GM12878 (cell line): ENCODE measurements around the gene SANBR. TPM values are rescaled to one million over a fixed set of nuclear protein-coding genes. Genes with fewer than 3 reads are reported as not detected.

ENCODE experiments used
- ATAC-seq: fragments of 200-7000 bp; cut with Tn5 transposase; 3 replicates; pipeline ENCODE4 v1.9.1; 2020; ENCODE audit warnings: mild to moderate bottlenecking, moderate library complexity
- BruUV-seq: library from RNA; stranded (reverse); fragments of 400-500 nt; replicated peaks from 2 replicates; lab custom pipeline; 2021; lab: Mats Ljungman, UMichigan
- CTCF ChIA-PET: fragments of 300-600 bp; sonication (Branson Sonifier 250); formaldehyde crosslinking; extraction: SDS; loops from one replicate; lab custom pipeline; 2021; ENCODE audit warnings: inconsistent platforms; lab: Yijun Ruan, JAX
- POLR2A ChIA-PET: fragments of 350-600 bp; formaldehyde crosslinking; extraction: SDS; loops from one replicate; lab custom pipeline; 2021; ENCODE audit warnings: inconsistent platforms; lab: Charles Lee
- RAD21 ChIA-PET: fragments of 300-600 bp; sonication (Branson Sonifier 250); formaldehyde crosslinking; loops from one replicate; lab custom pipeline; 2023; ENCODE audit warnings: antibody characterized with exemption; ENCODE audit not compliant: unreplicated experiment; lab: Charles Lee
- SMC1A ChIA-PET: fragments of 300-600 bp; sonication (Branson Sonifier 250); formaldehyde crosslinking; loops from one replicate; lab custom pipeline; 2023; ENCODE audit not compliant: unreplicated experiment, uncharacterized antibody; lab: Charles Lee
- DNase-seq: peaks from one replicate; pipeline ENCODE4 v3.0.0-alpha.2; 2011; ENCODE audit warnings: low read depth, low spot score
- FAIRE-seq: peaks from 3 replicates; lab custom pipeline; 2011; peaks lifted over from hg19 to GRCh38; lab: Jason Lieb, UNC
- H2AFZ ChIP-seq: 2 replicates; pipeline ENCODE4 v1.6.0; 2011; ENCODE audit warnings: low read depth, low read length, control low read depth; ENCODE audit not compliant: control insufficient read depth
- H3K27ac ChIP-seq: 2 replicates; pipeline ENCODE4 v1.5.1; 2011; ENCODE audit warnings: control low read depth; ENCODE audit not compliant: control insufficient read depth, insufficient read depth
- H3K27me3 ChIP-seq, 2 experiments: replicated peaks in 1 of 2; 2 replicates each; pipeline versions ENCODE4 v1.6.0 to v1.6.1; 2011; ENCODE audit warnings: low read length in 1 of 2; ENCODE audit not compliant: control insufficient read depth in 2 of 2, insufficient read depth in 2 of 2
- H3K36me3 ChIP-seq, 2 experiments: 2 replicates each; pipeline ENCODE4 v1.5.1; 2011; ENCODE audit warnings: low read length in 1 of 2; ENCODE audit not compliant: control insufficient read depth in 2 of 2, insufficient read depth in 2 of 2
- H3K4me1 ChIP-seq: 2 replicates; pipeline ENCODE4 v1.6.1; 2011; ENCODE audit warnings: mild to moderate bottlenecking, low read length, moderate library complexity, mixed read lengths; ENCODE audit not compliant: control insufficient read depth, insufficient read depth
- H3K4me2 ChIP-seq: 2 replicates; pipeline ENCODE4 v1.6.0; 2011; ENCODE audit warnings: control low read depth; ENCODE audit not compliant: control insufficient read depth, insufficient read depth
- H3K4me3 ChIP-seq: fragments of 200-600 bp; sonication (generic); 2 replicates; pipeline ENCODE4 v1.5.1; 2016
- H3K79me2 ChIP-seq: 2 replicates; pipeline ENCODE4 v1.6.0; 2011; ENCODE audit warnings: low read length; ENCODE audit not compliant: control insufficient read depth, insufficient read depth
- H3K9ac ChIP-seq: 2 replicates; pipeline ENCODE4 v1.8.0; 2011; ENCODE audit warnings: low read length, control low read depth, mixed read lengths; ENCODE audit not compliant: control insufficient read depth, insufficient read depth
- H3K9me3 ChIP-seq: replicated peaks from 3 replicates; pipeline ENCODE4 v1.5.1; 2011; ENCODE audit warnings: mild to moderate bottlenecking, low read length; ENCODE audit not compliant: control insufficient read depth, insufficient read depth
- H4K20me1 ChIP-seq: 2 replicates; pipeline ENCODE4 v1.6.0; 2011; ENCODE audit not compliant: control insufficient read depth, insufficient read depth
- MEF2B ChIP-seq: fragments of 450-650 bp; IDR thresholded peaks from 2 replicates; pipeline ENCODE4 v1.6.1; 2018; ENCODE audit warnings: mild to moderate bottlenecking, moderate library complexity; ENCODE audit not compliant: partially characterized antibody, poor library complexity, severe bottlenecking
- POLR2A ChIP-seq: IDR thresholded peaks from 2 replicates; pipeline ENCODE4 v1.6.1; 2011; ENCODE audit warnings: low read depth, mild to moderate bottlenecking, low read length
- TCF7 ChIP-seq: IDR thresholded peaks from 2 replicates; pipeline ENCODE4 v1.6.1; 2014; ENCODE audit warnings: antibody characterized with exemption, borderline replicate concordance
- WGBS: methylation state at CpG from one replicate; pipeline ENCODE4 v1.1.6; 2016; ENCODE audit warnings: low lambda C conversion rate; ENCODE audit not compliant: insufficient replicate concordance, insufficient coverage; ENCODE audit errors: missing lambda C conversion rate; 5-methylcytosine and 5-hydroxymethylcytosine counted together
- in situ Hi-C: fragments of 300-500 bp; cut with MboI; formaldehyde crosslinking; loops from 9 replicates; pipeline ENCODE4 v1.14.3; 2018; ENCODE audit warnings: mixed read lengths
- intact Hi-C: fragments of 100-400 bp; cut with micrococcal nuclease; formaldehyde crosslinking; loops from one replicate; pipeline ENCODE4 v1.14.2; 2022; ENCODE audit not compliant: unreplicated experiment
- polyA plus RNA-seq, 11 experiments: library from polyadenylated mRNA; depleted of rRNA in 4 of 11; unstranded in 6 of 11; stranded (reverse) in 5 of 11; fragments of >200 nt; fragmentation: Nextera tagmentation in 4 of 11; fragmentation: Illumina TruSeq in 1 of 11; extraction: Ambion mirVana in 4 of 11; extraction: Trizol in 1 of 11; gene quantifications; 1 replicate in 1 of 11; 2 replicates in 10 of 11; pipeline versions ENCODE4 v1.2.1 to v1.2.3, GENCODE V29; 2011 to 2016; ENCODE audit warnings: inconsistent platforms in 2 of 11, missing spikeins in 2 of 11, low read depth in 1 of 11
- total RNA-seq, 4 experiments: library from RNA; depleted of rRNA in 3 of 4; stranded (reverse); fragments of >200 nt in 3 of 4; fragmentation: Illumina TruSeq in 1 of 4; extraction: Trizol in 1 of 4; gene quantifications; 2 replicates each; pipeline versions ENCODE4 v1.2.1 to v1.2.3, GENCODE V29; 2013 to 2021

Gene SANBR
- total and polyA plus RNA-seq, 10 of the 15 experiments (the other 5 are each of a cell fraction or from before 2014, with no cell fraction given) = 2.2 to 11.0 (median 7.0) TPM

- H3K9ac ChIP-seq = no peak overlapping the region
- POLR2A ChIA-PET = no interaction called here
- FAIRE-seq (no peak), ATAC-seq (no peak), DNase-seq (no peak)
- CTCF ChIA-PET = interaction anchor here (1.2 kb wide), 1 partner anchor 10 kb away, joined by 3 read pairs; no protein-coding TSS in a partner anchor
- no peaks in the 10 kb centered on the region for H3K36me3 ChIP-seq
- TF ChIP-seq MEF2B (no peak), TCF7 (no peak)
- intact Hi-C loops (no loop called here), in situ Hi-C loops (no loop called here)
- H3K79me2 ChIP-seq = no peaks in the 10 kb centered on the region
- H3K9me3 ChIP-seq = no peaks in the 10 kb centered on the region
- no peaks in the 10 kb centered on the region for H3K4me1 ChIP-seq
- 77% methylated on average over 3 of the region's 3 CpGs for WGBS
- H3K4me2 ChIP-seq = no peak overlapping the region
- SMC1A ChIA-PET = no interaction called here
- no TSS peak for BruUV-seq
- no peak overlapping the region for H3K4me3 ChIP-seq
- no peak overlapping the region for H3K27ac ChIP-seq
- H2AFZ ChIP-seq = no peak overlapping the region
- H3K27me3 ChIP-seq = no peaks in the 10 kb centered on the region
- RAD21 ChIA-PET = no interaction called here
- H4K20me1 ChIP-seq = no peaks in the 10 kb centered on the region
Measured at GRCh38 chr2:61096438-61096837, 30.8 kb downstream of the SANBR start.

GRCh38 chr2:61100801-61101200 lies 35.1 kb downstream of the SANBR start:
- Histone ChIP-seq H3K36me3 (no peaks in the 10 kb centered on the region), H4K20me1 (no peaks in the 10 kb centered on the region), H3K79me2 (no peaks in the 10 kb centered on the region), H3K4me1 (no peaks in the 10 kb centered on the region), H3K27me3 (no peaks in the 10 kb centered on the region), H3K4me3 (no peak overlapping the region), H3K27ac (no peak overlapping the region), H3K4me2 (no peak overlapping the region), H3K9ac (no peak overlapping the region), H3K9me3 (no peaks in the 10 kb centered on the region), H2AFZ (no peak overlapping the region)
- BruUV-seq = no TSS peak
- SMC1A ChIA-PET = interaction anchor here (1.5 kb wide), 1 partner anchor 9 kb away, joined by 4 read pairs; no protein-coding TSS in a partner anchor
- intact Hi-C loops (no loop called here), in situ Hi-C loops (no loop called here)
- FAIRE-seq (no peak), DNase-seq (no peak), ATAC-seq (no peak)
- RAD21 ChIA-PET = no interaction called here
- WGBS = 98% methylated on average over 4 of the region's 4 CpGs
- no peak for TF ChIP-seq POLR2A
- CTCF ChIA-PET = interaction anchor here (1.0 kb wide), 1 partner anchor 580 kb away, joined by 4 read pairs; no protein-coding TSS in a partner anchor
- POLR2A ChIA-PET = interaction anchor here (1.2 kb wide), 1 partner anchor 12 kb away, joined by 3 read pairs; no protein-coding TSS in a partner anchor
